DMS79 treated with DMSO at 0.1 percent for 48 hours (cell line): Measurements from ENCODE around the gene ACAP2.
"Not testable (repeated sequence)": the region's sequence is repeated elsewhere in the genome, so short reads cannot be mapped to it uniquely, and the experiment has no call there.

ENCODE experiments used
- DNase-seq: peaks from one replicate; lab custom pipeline; 2025; lab: John Stamatoyannopoulos, UW

Gene ACAP2

GRCh38 chr3:195441992-195442572 lies 738 bp downstream of the ACAP2 start:
- peak; percentile 55 for DNase-seq

DNA sequence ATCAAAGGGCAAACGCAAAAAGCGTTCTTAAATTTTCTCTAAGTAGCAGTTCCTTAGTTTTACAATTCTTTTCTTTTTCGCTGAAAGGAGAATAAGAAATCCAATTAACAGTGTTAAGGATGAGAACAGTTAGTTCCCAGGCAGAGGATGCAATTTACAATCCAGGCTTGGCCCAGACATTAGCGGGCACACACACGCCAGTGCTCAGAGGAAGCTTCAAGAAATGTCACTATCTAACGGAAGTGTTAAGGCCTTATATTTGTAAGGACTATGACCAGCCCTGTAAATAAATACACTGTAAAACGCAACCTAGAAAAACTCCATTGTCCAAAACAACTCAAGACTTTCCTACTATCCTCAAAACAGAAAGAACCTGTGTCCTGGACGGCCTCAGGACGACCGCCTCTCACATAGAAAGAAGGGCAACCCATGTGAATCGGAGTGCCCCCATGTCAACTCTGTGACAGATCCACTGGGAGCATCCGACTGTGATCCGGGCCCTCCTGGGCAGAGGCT lies 1.3 kb downstream of the ACAP2 start:
- no peak for DNase-seq

DNA sequence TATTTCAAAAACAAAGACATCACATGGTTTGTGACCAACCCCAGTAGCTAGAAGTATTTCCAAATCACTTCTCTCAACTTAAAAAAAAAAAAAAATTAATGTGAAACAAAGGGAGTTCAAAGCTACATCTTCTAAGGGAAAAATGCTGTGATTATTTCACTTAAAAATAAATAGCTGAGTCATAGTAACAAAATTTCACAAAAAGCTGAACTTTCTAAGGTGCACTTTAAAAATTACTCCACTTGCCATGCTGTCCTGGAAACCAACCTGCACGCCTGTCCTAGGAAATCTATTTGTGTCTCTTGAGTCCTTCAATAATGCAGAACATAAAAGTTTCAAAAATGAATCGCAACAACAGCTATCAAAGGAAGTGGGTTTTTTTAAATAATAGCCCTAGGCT lies 1.8 kb downstream of the ACAP2 start:
- no peak for DNase-seq

- no peak for DNase-seq
Observed at GRCh38 chr3:195440379-195440778, 2.4 kb downstream of the ACAP2 start.

DNA sequence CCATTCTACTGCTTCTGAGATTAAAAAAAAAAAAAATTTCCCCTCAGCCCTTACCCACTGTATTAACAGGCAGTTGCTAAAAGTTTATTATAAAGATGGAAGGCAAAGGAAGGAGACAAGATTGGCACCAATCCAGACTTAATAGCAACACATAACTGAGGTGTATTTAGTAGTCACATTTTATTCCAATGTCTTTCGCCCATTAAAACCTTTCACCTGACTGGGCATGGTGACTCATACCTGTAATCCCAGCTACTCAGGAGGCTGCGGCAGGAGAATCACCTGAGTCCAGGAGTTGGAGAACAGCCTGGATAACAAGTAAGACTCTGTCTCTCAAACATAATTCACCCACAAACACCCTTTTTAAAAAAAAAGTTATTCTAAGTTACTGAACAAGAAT lies 4.4 kb downstream of the ACAP2 start:
- DNase-seq: peak; percentile 47

- DNase-seq: no peak
Observed at GRCh38 chr3:195425849-195426248, 17.0 kb downstream of the ACAP2 start.

DNA sequence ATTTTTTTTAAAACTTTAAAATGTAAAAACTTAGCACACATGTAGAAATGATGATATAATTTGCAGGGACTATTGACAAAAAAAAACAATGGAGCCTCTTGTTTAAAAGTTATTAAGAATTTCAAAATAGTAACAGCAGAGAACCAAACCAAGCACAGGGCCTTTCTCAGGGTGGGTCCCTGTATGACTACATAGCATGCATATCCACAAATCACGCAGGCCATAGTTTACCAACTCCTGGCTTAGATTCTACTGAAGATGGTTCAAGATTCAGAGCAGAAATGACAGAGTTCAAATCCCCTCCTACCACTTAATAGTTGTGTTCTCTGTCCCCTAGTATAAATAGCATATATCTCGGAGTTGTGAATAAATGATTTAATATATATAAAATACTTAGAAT lies 19.0 kb downstream of the ACAP2 start:
- DNase-seq: no peak

DNA sequence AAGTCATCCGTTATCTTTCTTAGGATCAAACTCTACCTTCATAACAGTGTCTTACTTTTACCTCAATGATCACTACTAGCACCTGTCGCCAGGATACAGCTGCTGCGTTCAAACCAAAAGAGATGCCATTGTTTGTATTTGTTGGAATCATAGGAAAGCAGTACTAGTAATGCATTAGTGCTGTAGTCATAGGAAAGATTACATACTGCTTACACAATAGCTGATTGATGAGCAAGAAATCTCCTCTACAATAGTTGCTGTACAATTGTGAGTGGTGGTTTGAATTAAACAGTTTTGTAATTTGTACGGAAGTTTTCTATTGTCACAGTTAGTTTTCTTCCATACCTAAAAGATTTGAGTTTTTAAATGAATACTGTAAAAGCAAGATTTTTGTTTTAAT lies 21.4 kb downstream of the ACAP2 start:
- DNase-seq: no peak

GRCh38 chr3:195416795-195417194 lies 26.0 kb downstream of the ACAP2 start:
- no peak for DNase-seq

GRCh38 chr3:195411836-195412235 lies 31.0 kb downstream of the ACAP2 start:
- no peak for DNase-seq

- DNase-seq: no peak
Observed at GRCh38 chr3:195410546-195410945, 32.3 kb downstream of the ACAP2 start.

- DNase-seq: no peak
Observed at GRCh38 chr3:195407531-195408409, 35.0 kb downstream of the ACAP2 start.

DNA sequence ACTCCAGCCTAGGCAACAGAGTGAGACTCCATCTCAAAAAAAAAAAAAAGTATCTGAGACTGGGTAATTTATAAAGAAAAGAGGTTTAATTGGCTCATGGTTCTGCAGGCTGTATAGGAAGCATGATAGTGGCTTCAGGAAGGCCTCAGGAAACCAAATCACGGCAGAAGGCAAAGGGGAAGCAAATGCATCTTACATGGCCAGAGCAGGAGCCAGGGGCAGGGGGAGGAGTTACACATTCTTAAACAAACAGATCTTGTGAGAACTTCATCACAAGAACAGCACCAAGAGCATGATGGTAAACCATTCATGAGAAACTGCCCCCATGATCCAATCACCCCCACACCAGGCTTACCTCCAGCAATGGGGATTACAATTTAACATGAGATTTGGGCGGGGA lies 37.2 kb downstream of the ACAP2 start:
- no peak for DNase-seq

DNA sequence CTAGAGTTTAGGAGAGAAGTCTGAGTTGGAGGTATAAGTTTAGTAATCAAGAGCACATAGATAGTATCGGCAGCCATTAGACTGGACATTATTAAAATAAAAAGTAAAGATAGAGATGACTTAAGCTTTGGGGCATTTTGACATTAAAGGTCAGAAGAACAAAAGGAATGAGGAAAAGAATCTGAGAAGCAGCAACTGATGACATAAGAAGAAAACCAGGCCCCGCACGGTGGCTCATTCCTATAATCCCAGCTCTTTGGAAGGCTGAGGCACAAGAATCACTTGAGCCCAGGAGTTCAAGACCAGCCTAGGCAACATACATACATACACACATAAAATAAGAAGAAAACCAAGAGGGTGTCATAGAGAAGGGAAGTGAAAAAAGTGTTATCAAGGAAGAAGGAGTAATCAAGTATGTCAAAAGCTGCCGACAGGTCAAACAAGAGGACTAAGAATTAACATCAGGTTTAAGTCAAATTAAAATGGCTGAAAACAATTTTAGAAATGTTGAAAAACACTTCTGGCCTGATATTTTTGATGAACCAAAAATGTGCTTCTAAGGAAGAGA lies 38.9 kb downstream of the ACAP2 start:
- DNase-seq: no peak

DNA sequence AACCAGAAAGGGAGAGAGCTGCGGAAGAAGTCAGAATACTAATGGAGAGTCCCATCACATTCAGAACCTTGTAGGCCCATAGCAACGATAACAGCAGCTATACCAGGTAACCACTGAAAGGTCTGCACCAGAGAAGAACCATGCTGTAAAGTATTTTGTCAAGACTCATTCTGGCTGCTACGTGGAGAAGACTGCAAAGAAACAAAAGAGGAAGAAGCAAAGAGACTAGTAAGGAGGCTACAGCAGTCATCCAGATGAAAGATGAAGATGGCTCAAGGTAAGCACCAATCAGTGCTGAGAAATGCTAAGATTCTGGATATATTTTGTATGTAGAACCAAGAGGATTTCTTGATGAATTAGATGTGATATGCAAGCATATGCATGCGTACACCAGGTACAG lies 39.6 kb downstream of the ACAP2 start:
- DNase-seq: no peak

DNA sequence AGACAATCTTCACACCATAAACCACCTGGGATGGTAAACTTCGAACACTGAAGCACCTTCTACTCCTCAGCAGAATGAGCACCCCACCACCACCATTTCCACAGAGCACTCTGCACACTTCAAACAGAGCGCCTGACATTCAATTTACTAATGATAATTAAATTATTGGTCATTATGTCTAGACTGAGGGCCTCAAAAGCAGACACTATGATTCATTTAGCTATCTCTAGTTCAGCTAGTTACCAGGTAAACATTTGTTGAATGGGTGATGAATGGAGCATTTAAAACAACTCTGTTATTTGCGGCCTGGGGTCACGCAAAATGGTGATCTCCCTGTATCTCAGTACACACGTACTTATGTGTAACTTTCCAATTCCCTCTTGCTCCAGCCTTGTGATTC lies 40.9 kb downstream of the ACAP2 start:
- no peak for DNase-seq

GRCh38 chr3:195398460-195398859 lies 44.4 kb downstream of the ACAP2 start:
- DNase-seq: not testable (repeated sequence)

- DNase-seq: no peak
Observed at GRCh38 chr3:195397524-195397923, 45.3 kb downstream of the ACAP2 start.

DNA sequence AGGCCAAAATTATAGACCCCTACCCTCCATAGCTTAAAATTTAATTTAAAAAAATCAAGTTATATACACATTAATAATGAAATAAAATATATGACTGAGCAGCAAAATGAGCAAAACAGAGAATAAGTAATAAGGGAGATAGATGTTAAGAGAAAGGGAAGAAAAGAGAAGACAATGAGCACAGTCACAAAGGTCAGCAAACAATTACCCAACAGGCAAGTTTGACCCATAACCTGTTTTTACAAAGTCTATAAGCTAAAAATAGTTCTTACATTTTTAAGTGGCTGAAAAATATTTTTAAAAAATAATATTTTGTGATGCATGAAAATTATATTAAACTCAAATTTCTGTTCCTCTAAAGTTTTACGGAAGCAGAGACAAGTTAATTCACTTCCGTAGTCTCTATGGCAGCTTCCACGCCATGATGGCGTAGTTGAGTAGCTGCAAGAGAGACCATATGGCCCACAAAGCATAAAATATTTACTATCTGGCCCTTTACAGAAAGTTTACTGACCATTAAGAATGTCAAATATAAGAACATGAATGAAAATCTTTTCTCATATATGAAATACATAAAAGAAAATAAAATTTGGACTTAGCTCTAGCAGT lies 47.5 kb downstream of the ACAP2 start:
- DNase-seq: no peak

- no peak for DNase-seq
Observed at GRCh38 chr3:195394700-195395099, 48.1 kb downstream of the ACAP2 start.

DNA sequence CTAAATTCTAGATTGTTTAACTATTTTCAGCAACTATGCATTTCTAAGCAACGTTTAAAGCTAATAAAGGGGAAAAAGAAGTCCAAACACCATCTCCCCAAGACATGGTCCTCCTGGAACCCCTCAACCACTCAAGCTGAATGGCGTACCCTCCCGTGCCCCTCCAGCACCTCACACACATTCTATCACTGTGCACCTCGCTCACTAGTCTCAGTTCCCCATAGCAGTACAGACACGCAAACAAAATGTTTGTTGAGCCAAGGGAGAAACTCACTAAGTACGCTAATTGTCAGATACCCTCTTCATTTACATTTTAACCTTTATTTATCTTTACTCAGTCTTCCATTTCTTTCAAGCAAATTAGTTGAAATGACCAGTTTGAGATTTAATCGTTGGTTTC lies 48.8 kb downstream of the ACAP2 start:
- DNase-seq: no peak

DNA sequence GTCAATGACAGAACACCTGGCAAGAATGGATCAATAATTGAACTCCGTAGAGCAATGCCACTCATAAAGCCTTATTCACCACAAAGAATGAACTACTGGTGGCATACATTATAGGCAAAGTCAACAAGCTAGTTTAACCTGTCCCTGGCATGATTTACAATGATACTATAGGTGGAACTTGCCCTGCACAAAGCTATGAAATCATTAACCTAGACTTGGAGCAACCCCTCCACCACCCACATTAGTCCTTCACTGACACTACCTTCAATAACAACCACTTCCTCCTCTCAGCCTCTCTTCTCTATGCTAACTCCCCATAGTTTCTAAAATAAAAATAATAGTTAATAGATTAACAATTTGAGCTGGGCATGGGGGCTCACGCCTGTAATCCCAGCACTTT lies 54.4 kb downstream of the ACAP2 start:
- no peak for DNase-seq

DNA sequence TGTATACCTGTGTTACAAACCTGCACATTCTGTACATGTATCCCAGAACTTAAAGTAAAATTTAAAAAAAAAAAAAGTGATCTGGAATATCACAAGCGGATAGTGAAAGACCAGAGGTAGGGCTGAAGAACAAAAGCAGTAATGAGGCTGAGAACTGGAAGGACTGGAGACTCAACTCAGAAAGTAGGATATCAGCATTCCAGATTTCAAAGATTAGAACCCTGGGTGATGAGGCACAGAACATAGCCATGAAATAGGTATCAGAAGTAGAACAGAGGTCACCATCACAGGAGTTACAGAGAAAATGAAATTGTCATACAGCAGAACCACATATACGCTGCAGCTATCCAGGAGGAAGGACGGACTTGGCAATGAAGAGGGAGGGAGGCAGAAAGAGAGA lies 56.1 kb downstream of the ACAP2 start:
- DNase-seq: no peak
